GM12878 (cell line): ENCODE data around the gene CACNA2D4. TPM values are rescaled to one million over a fixed set of nuclear protein-coding genes. Genes with fewer than 3 reads are reported as not detected.

ENCODE experiments used
- ATAC-seq: fragments of 200-7000 bp; cut with Tn5 transposase; 3 replicates; pipeline ENCODE4 v1.9.1; 2020; ENCODE audit warnings: mild to moderate bottlenecking, moderate library complexity
- BruUV-seq: library from RNA; stranded (reverse); fragments of 400-500 nt; replicated peaks from 2 replicates; lab custom pipeline; 2021; lab: Mats Ljungman, UMichigan
- CTCF ChIA-PET: fragments of 300-600 bp; sonication (Branson Sonifier 250); formaldehyde crosslinking; extraction: SDS; loops from one replicate; lab custom pipeline; 2021; ENCODE audit warnings: inconsistent platforms; lab: Yijun Ruan, JAX
- POLR2A ChIA-PET: fragments of 350-600 bp; formaldehyde crosslinking; extraction: SDS; loops from one replicate; lab custom pipeline; 2021; ENCODE audit warnings: inconsistent platforms; lab: Charles Lee
- RAD21 ChIA-PET: fragments of 300-600 bp; sonication (Branson Sonifier 250); formaldehyde crosslinking; loops from one replicate; lab custom pipeline; 2023; ENCODE audit warnings: antibody characterized with exemption; ENCODE audit not compliant: unreplicated experiment; lab: Charles Lee
- SMC1A ChIA-PET: fragments of 300-600 bp; sonication (Branson Sonifier 250); formaldehyde crosslinking; loops from one replicate; lab custom pipeline; 2023; ENCODE audit not compliant: unreplicated experiment, uncharacterized antibody; lab: Charles Lee
- DNase-seq: peaks from one replicate; pipeline ENCODE4 v3.0.0-alpha.2; 2011; ENCODE audit warnings: low read depth, low spot score
- FAIRE-seq: peaks from 3 replicates; lab custom pipeline; 2011; peaks lifted over from hg19 to GRCh38; lab: Jason Lieb, UNC
- H2AFZ ChIP-seq: 2 replicates; pipeline ENCODE4 v1.6.0; 2011; ENCODE audit warnings: low read depth, low read length, control low read depth; ENCODE audit not compliant: control insufficient read depth
- H3K27ac ChIP-seq: 2 replicates; pipeline ENCODE4 v1.5.1; 2011; ENCODE audit warnings: control low read depth; ENCODE audit not compliant: control insufficient read depth, insufficient read depth
- H3K27me3 ChIP-seq, 2 experiments: replicated peaks in 1 of 2; 2 replicates each; pipeline versions ENCODE4 v1.6.0 to v1.6.1; 2011; ENCODE audit warnings: low read length in 1 of 2; ENCODE audit not compliant: control insufficient read depth in 2 of 2, insufficient read depth in 2 of 2
- H3K36me3 ChIP-seq, 2 experiments: 2 replicates each; pipeline ENCODE4 v1.5.1; 2011; ENCODE audit warnings: low read length in 1 of 2; ENCODE audit not compliant: control insufficient read depth in 2 of 2, insufficient read depth in 2 of 2
- H3K4me1 ChIP-seq: 2 replicates; pipeline ENCODE4 v1.6.1; 2011; ENCODE audit warnings: mild to moderate bottlenecking, low read length, moderate library complexity, mixed read lengths; ENCODE audit not compliant: control insufficient read depth, insufficient read depth
- H3K4me2 ChIP-seq: 2 replicates; pipeline ENCODE4 v1.6.0; 2011; ENCODE audit warnings: control low read depth; ENCODE audit not compliant: control insufficient read depth, insufficient read depth
- H3K4me3 ChIP-seq: fragments of 200-600 bp; sonication (generic); 2 replicates; pipeline ENCODE4 v1.5.1; 2016
- H3K79me2 ChIP-seq: 2 replicates; pipeline ENCODE4 v1.6.0; 2011; ENCODE audit warnings: low read length; ENCODE audit not compliant: control insufficient read depth, insufficient read depth
- H3K9ac ChIP-seq: 2 replicates; pipeline ENCODE4 v1.8.0; 2011; ENCODE audit warnings: low read length, control low read depth, mixed read lengths; ENCODE audit not compliant: control insufficient read depth, insufficient read depth
- H3K9me3 ChIP-seq: replicated peaks from 3 replicates; pipeline ENCODE4 v1.5.1; 2011; ENCODE audit warnings: mild to moderate bottlenecking, low read length; ENCODE audit not compliant: control insufficient read depth, insufficient read depth
- H4K20me1 ChIP-seq: 2 replicates; pipeline ENCODE4 v1.6.0; 2011; ENCODE audit not compliant: control insufficient read depth, insufficient read depth
- FOS ChIP-seq: IDR thresholded peaks from 3 replicates; pipeline ENCODE4 v1.6.1; 2011; ENCODE audit warnings: borderline replicate concordance; ENCODE audit not compliant: insufficient read length; ENCODE audit errors: extremely low read depth
- HDGF ChIP-seq: fragments of 450-650 bp; IDR thresholded peaks from 2 replicates; pipeline ENCODE4 v1.6.1; 2016; ENCODE audit warnings: antibody characterized with exemption
- IKZF1 ChIP-seq: fragments of 450-650 bp; conservative IDR thresholded peaks from 2 replicates; pipeline ENCODE4 v1.6.1; 2017; ENCODE audit warnings: antibody characterized with exemption, mild to moderate bottlenecking
- LARP7 ChIP-seq: fragments of 450-650 bp; IDR thresholded peaks from 2 replicates; pipeline ENCODE4 v1.6.1; 2017; ENCODE audit warnings: mild to moderate bottlenecking
- MEF2B ChIP-seq: fragments of 450-650 bp; IDR thresholded peaks from 2 replicates; pipeline ENCODE4 v1.6.1; 2018; ENCODE audit warnings: mild to moderate bottlenecking, moderate library complexity; ENCODE audit not compliant: partially characterized antibody, poor library complexity, severe bottlenecking
- MXI1 ChIP-seq: fragments of 150-350 bp; IDR thresholded peaks from 2 replicates; pipeline ENCODE4 v1.6.1; 2011; ENCODE audit warnings: low read depth, mild to moderate bottlenecking, inconsistent platforms, low read length, improper control_type of control experiment
- POLR2A ChIP-seq: IDR thresholded peaks from 2 replicates; pipeline ENCODE4 v1.6.1; 2011; ENCODE audit warnings: low read depth, mild to moderate bottlenecking, low read length
- POLR2AphosphoS5 ChIP-seq: IDR thresholded peaks from 2 replicates; pipeline ENCODE4 v1.6.1; 2011; ENCODE audit warnings: mild to moderate bottlenecking, low read length, inconsistent platforms
- RBBP5 ChIP-seq: fragments of 200-600 bp; sonication (generic); conservative IDR thresholded peaks from 2 replicates; pipeline ENCODE4 v1.6.1; 2016
- WGBS: methylation state at CpG from one replicate; pipeline ENCODE4 v1.1.6; 2016; ENCODE audit warnings: low lambda C conversion rate; ENCODE audit not compliant: insufficient replicate concordance, insufficient coverage; ENCODE audit errors: missing lambda C conversion rate; 5-methylcytosine and 5-hydroxymethylcytosine counted together
- in situ Hi-C: fragments of 300-500 bp; cut with MboI; formaldehyde crosslinking; loops from 9 replicates; pipeline ENCODE4 v1.14.3; 2018; ENCODE audit warnings: mixed read lengths
- intact Hi-C: fragments of 100-400 bp; cut with micrococcal nuclease; formaldehyde crosslinking; loops from one replicate; pipeline ENCODE4 v1.14.2; 2022; ENCODE audit not compliant: unreplicated experiment
- polyA plus RNA-seq, 11 experiments: library from polyadenylated mRNA; depleted of rRNA in 4 of 11; unstranded in 6 of 11; stranded (reverse) in 5 of 11; fragments of >200 nt; fragmentation: Nextera tagmentation in 4 of 11; fragmentation: Illumina TruSeq in 1 of 11; extraction: Ambion mirVana in 4 of 11; extraction: Trizol in 1 of 11; gene quantifications; 1 replicate in 1 of 11; 2 replicates in 10 of 11; pipeline versions ENCODE4 v1.2.1 to v1.2.3, GENCODE V29; 2011 to 2016; ENCODE audit warnings: inconsistent platforms in 2 of 11, missing spikeins in 2 of 11, low read depth in 1 of 11
- total RNA-seq, 4 experiments: library from RNA; depleted of rRNA in 3 of 4; stranded (reverse); fragments of >200 nt in 3 of 4; fragmentation: Illumina TruSeq in 1 of 4; extraction: Trizol in 1 of 4; gene quantifications; 2 replicates each; pipeline versions ENCODE4 v1.2.1 to v1.2.3, GENCODE V29; 2013 to 2021
- TF ChIP-seq, protein P1 (sequence below): fragments of 450-650 bp; conservative IDR thresholded peaks from 2 replicates; pipeline ENCODE4 v1.6.1; 2017; ENCODE audit warnings: mild to moderate bottlenecking, moderate library complexity
- TF ChIP-seq, protein P2 (sequence below): fragments of 450-650 bp; IDR thresholded peaks from 2 replicates; pipeline ENCODE4 v1.6.1; 2016; ENCODE audit warnings: mild to moderate bottlenecking, moderate library complexity, borderline replicate concordance
- TF ChIP-seq, protein P3 (sequence below): fragments of 450-650 bp; IDR thresholded peaks from 2 replicates; pipeline ENCODE4 v1.6.1; 2016; ENCODE audit warnings: mild to moderate bottlenecking

CACNA2D4 gene
- total and polyA plus RNA-seq, 10 of the 15 experiments (the other 5 are each of a cell fraction or from before 2014, with no cell fraction given) = 0.03 to 1.0 (median 0.65) TPM

- FAIRE-seq (no peak), ATAC-seq (peak; percentile 52), DNase-seq (no peak)
- intact Hi-C loops (loop anchor here (2.0 to 10.0 kb wide), 4 partner anchors 136 to 785 kb away; no protein-coding TSS in a partner anchor), in situ Hi-C loops (no loop called here)
- Histone ChIP-seq H3K9ac (peak overlapping the region; percentile 81), H3K9me3 (no peaks in the 10 kb centered on the region), H3K4me3 (peak overlapping the region; percentile 62), H2AFZ (peak overlapping the region; percentile 92), H3K4me1 (peaks cover 4% of the 10 kb centered on the region; the same call in 1 of the 2 replicates), H3K79me2 (no peaks in the 10 kb centered on the region; the same call in 1 of the 2 replicates), H3K4me2 (peak overlapping the region; percentile 100), H3K36me3 (no peaks in the 10 kb centered on the region; a peak in 1 of 4 replicates), H3K27me3 (no peaks in the 10 kb centered on the region), H3K27ac (peak overlapping the region; percentile 62), H4K20me1 (no peaks in the 10 kb centered on the region)
- ChIA-PET CTCF (interaction anchor here (6.5 to 9.5 kb wide), 2 partner anchors 143 to 145 kb away, joined by 106 to 434 read pairs; no protein-coding TSS in a partner anchor), RAD21 (interaction anchor here (6.5 kb wide), 1 partner anchor 143 kb away, joined by 69 read pairs; no protein-coding TSS in a partner anchor), SMC1A (interaction anchor here (1.0 to 7.6 kb wide), 4 partner anchors 122 to 142 kb away, joined by 3 to 109 read pairs (median 10); no protein-coding TSS in a partner anchor), POLR2A (interaction anchor here (0.5 to 1.5 kb wide), 2 partner anchors 162 to 199 kb away, joined by 3 read pairs; no protein-coding TSS in a partner anchor)
- WGBS = 12% methylated on average over 64 of the region's 71 CpGs
- TSS peak; percentile 90 for BruUV-seq
- TF ChIP-seq MXI1 (0 out of 2 replicates have a peak, but pooled peaks have one; percentile 19), FOS (no peak), HDGF (peak; percentile 26; the same call in 1 of the 2 replicates), MEF2B (peak; percentile 17), POLR2A (peak; percentile 69), LARP7 (peak; percentile 39; the same call in 1 of the 2 replicates), RBBP5 (no peak), IKZF1 (peak; percentile 87), POLR2AphosphoS5 (0 out of 2 replicates have a peak, but pooled peaks have one; percentile 21)
- TF ChIP-seq, protein P1, sequence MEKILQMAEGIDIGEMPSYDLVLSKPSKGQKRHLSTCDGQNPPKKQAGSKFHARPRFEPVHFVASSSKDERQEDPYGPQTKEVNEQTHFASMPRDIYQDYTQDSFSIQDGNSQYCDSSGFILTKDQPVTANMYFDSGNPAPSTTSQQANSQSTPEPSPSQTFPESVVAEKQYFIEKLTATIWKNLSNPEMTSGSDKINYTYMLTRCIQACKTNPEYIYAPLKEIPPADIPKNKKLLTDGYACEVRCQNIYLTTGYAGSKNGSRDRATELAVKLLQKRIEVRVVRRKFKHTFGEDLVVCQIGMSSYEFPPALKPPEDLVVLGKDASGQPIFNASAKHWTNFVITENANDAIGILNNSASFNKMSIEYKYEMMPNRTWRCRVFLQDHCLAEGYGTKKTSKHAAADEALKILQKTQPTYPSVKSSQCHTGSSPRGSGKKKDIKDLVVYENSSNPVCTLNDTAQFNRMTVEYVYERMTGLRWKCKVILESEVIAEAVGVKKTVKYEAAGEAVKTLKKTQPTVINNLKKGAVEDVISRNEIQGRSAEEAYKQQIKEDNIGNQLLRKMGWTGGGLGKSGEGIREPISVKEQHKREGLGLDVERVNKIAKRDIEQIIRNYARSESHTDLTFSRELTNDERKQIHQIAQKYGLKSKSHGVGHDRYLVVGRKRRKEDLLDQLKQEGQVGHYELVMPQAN = peak; percentile 33; the same call in 1 of the 2 replicates
- TF ChIP-seq, protein P2, sequence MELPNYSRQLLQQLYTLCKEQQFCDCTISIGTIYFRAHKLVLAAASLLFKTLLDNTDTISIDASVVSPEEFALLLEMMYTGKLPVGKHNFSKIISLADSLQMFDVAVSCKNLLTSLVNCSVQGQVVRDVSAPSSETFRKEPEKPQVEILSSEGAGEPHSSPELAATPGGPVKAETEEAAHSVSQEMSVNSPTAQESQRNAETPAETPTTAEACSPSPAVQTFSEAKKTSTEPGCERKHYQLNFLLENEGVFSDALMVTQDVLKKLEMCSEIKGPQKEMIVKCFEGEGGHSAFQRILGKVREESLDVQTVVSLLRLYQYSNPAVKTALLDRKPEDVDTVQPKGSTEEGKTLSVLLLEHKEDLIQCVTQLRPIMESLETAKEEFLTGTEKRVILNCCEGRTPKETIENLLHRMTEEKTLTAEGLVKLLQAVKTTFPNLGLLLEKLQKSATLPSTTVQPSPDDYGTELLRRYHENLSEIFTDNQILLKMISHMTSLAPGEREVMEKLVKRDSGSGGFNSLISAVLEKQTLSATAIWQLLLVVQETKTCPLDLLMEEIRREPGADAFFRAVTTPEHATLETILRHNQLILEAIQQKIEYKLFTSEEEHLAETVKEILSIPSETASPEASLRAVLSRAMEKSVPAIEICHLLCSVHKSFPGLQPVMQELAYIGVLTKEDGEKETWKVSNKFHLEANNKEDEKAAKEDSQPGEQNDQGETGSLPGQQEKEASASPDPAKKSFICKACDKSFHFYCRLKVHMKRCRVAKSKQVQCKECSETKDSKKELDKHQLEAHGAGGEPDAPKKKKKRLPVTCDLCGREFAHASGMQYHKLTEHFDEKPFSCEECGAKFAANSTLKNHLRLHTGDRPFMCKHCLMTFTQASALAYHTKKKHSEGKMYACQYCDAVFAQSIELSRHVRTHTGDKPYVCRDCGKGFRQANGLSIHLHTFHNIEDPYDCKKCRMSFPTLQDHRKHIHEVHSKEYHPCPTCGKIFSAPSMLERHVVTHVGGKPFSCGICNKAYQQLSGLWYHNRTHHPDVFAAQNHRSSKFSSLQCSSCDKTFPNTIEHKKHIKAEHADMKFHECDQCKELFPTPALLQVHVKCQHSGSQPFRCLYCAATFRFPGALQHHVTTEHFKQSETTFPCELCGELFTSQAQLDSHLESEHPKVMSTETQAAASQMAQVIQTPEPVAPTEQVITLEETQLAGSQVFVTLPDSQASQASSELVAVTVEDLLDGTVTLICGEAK = 0 out of 2 replicates have a peak, but pooled peaks have one; percentile 39
- TF ChIP-seq, protein P3, sequence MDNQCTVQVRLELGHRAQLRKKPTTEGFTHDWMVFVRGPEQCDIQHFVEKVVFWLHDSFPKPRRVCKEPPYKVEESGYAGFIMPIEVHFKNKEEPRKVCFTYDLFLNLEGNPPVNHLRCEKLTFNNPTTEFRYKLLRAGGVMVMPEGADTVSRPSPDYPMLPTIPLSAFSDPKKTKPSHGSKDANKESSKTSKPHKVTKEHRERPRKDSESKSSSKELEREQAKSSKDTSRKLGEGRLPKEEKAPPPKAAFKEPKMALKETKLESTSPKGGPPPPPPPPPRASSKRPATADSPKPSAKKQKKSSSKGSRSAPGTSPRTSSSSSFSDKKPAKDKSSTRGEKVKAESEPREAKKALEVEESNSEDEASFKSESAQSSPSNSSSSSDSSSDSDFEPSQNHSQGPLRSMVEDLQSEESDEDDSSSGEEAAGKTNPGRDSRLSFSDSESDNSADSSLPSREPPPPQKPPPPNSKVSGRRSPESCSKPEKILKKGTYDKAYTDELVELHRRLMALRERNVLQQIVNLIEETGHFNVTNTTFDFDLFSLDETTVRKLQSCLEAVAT = 0 out of 2 replicates have a peak, but pooled peaks have one; percentile 48
Observed at GRCh38 chr12:1797011-1797901, 121.2 kb downstream of the CACNA2D4 start.
